K562 (cell line): ENCODE results near the gene DMXL1. TPM values are rescaled to one million over a fixed set of nuclear protein-coding genes. Genes with fewer than 3 reads are reported as not detected.
A peak's percentile ranks its signal among the peaks of the same experiment; 100 is the strongest.

Experiments used
- ATF3 ChIP-seq, 2 experiments: fragments of 450-650 bp in 1 of 2; sonication (generic) in 1 of 2; formaldehyde crosslinking in 1 of 2; IDR thresholded peaks in 1 of 2; conservative IDR thresholded peaks in 1 of 2; 2 replicates each; pipeline versions ENCODE4 v1.6.1 to v1.8.1; 2016 to 2023; ENCODE audit warnings: mild to moderate bottlenecking in 2 of 2, moderate library complexity in 2 of 2, inconsistent platforms in 1 of 2, missing genetic modification reagents in 1 of 2
- CCNT2 ChIP-seq: IDR thresholded peaks from 2 replicates; pipeline ENCODE4 v1.6.1; 2011; ENCODE audit warnings: borderline replicate concordance, low read depth, mild to moderate bottlenecking, moderate library complexity, mixed read lengths, low read length; ENCODE audit not compliant: insufficient read length; ENCODE audit errors: extremely low read depth
- CREB3L1 ChIP-seq: fragments of 450-650 bp; IDR thresholded peaks from 2 replicates; pipeline ENCODE4 v1.6.1; 2014; ENCODE audit warnings: low read depth, mild to moderate bottlenecking, moderate library complexity, borderline replicate concordance
- GTF2F1 ChIP-seq: IDR thresholded peaks from 2 replicates; pipeline ENCODE4 v1.6.1; 2011; ENCODE audit warnings: low read depth, low read length, improper control_type of control experiment
- GTF3C2 ChIP-seq: IDR thresholded peaks from 3 replicates; pipeline ENCODE4 v1.6.1; 2011; ENCODE audit warnings: borderline replicate concordance, mild to moderate bottlenecking, moderate library complexity; ENCODE audit not compliant: insufficient read length; ENCODE audit errors: extremely low read depth
- IRF1 ChIP-seq: sonication (generic); formaldehyde crosslinking; IDR thresholded peaks from 2 replicates; pipeline ENCODE4 v1.8.0; 2022; ENCODE audit warnings: missing genetic modification reagents, mild to moderate bottlenecking, borderline replicate concordance
- MEF2D ChIP-seq: conservative IDR thresholded peaks from 2 replicates; pipeline ENCODE4 v1.6.1; 2016; ENCODE audit warnings: low read depth, missing genetic modification characterization, missing compliant biosample characterization
- SMARCA4 ChIP-seq: fragments of 450-650 bp; IDR thresholded peaks from 2 replicates; pipeline ENCODE4 v1.6.1; 2016
- TCFL5 ChIP-seq: fragments of 250-450 bp; sonication (Bioruptor Pico); conservative IDR thresholded peaks from 2 replicates; pipeline ENCODE4 v1.6.1; 2021; ENCODE audit warnings: mild to moderate bottlenecking, moderate library complexity, matching md5 sums
- ZBTB11 ChIP-seq, 3 experiments: fragments of 200-800 bp in 1 of 3; fragments of 250-450 bp in 1 of 3; fragments of 450-650 bp in 1 of 3; sonication (Bioruptor Pico) in 1 of 3; sonication (Bioruptor generic) in 1 of 3; formaldehyde crosslinking in 1 of 3; IDR thresholded peaks; 2 replicates each; pipeline versions ENCODE4 v1.6.1 to v1.8.0; 2016 to 2022; ENCODE audit warnings: mild to moderate bottlenecking in 2 of 3, missing genetic modification characterization in 2 of 3, missing compliant biosample characterization in 1 of 3, moderate library complexity in 1 of 3
- ZBTB49 ChIP-seq: sonication (generic); formaldehyde crosslinking; IDR thresholded peaks from 2 replicates; pipeline ENCODE4 v1.8.0; 2022; ENCODE audit warnings: missing genetic modification reagents, mild to moderate bottlenecking, borderline replicate concordance
- ZBTB7A ChIP-seq: IDR thresholded peaks from 2 replicates; pipeline ENCODE4 v1.6.1; 2011; ENCODE audit warnings: low read depth, mild to moderate bottlenecking, low read length, moderate library complexity, borderline replicate concordance; ENCODE audit not compliant: control insufficient read depth
- polyA plus RNA-seq, 8 experiments: library from polyadenylated mRNA; depleted of rRNA in 4 of 8; stranded (reverse) in 5 of 8; unstranded in 3 of 8; fragments of >200 nt; fragmentation: Nextera tagmentation in 2 of 8; fragmentation: Illumina TruSeq in 1 of 8; extraction: Ambion mirVana in 2 of 8; extraction: Trizol in 1 of 8; gene quantifications; 2 replicates each; pipeline versions ENCODE4 v1.2.1 to v1.2.3, GENCODE V29; 2011 to 2014; ENCODE audit warnings: inconsistent platforms in 1 of 8, missing spikeins in 1 of 8
- total RNA-seq, 7 experiments: library from RNA; depleted of rRNA in 6 of 7; stranded (reverse); fragments of >200 nt in 6 of 7; fragmentation: Illumina TruSeq in 2 of 7; extraction: Trizol in 2 of 7; gene quantifications; 2 replicates each; pipeline versions ENCODE4 v1.2.1 to v1.2.3, GENCODE V29; 2011 to 2021; ENCODE audit warnings: low replicate concordance in 1 of 7

DMXL1 gene
- total and polyA plus RNA-seq, 9 of the 15 experiments (the other 6 are each of a cell fraction or from before 2014, with no cell fraction given): 8.3 to 40.3 (median 30.6) TPM

GRCh38 chr5:119036101-119036762 is 34.7 kb upstream of the DMXL1 start (continued):
- TF ChIP-seq CREB3L1 (no peak), TCFL5 (CRISPR knock-in tag) (no peak), ATF3 (IDR thresholded peaks at IDR 0.05) (peak; percentile 90), ATF3 (CRISPR knock-in tag; conservative IDR thresholded peaks at IDR 0.05) (no peak), ZBTB7A (no peak), ZBTB11 (CRISPR knock-in tag; IDR thresholded peaks at IDR 0.05) (no peak), CCNT2 (no peak), GTF3C2 (no peak), IRF1 (CRISPR knock-in tag) (no peak), SMARCA4 (peak; percentile 70), GTF2F1 (no peak), ZBTB49 (CRISPR knock-in tag) (no peak), MEF2D (tag) (no peak)
